NCI-H748 treated with DMSO at 0.1 percent for 48 hours (cell line): ENCODE measurements around the gene PCSK9.

Experiments
- DNase-seq: peaks from one replicate; lab custom pipeline; 2025; lab: John Stamatoyannopoulos, UW

The PCSK9 gene

DNA sequence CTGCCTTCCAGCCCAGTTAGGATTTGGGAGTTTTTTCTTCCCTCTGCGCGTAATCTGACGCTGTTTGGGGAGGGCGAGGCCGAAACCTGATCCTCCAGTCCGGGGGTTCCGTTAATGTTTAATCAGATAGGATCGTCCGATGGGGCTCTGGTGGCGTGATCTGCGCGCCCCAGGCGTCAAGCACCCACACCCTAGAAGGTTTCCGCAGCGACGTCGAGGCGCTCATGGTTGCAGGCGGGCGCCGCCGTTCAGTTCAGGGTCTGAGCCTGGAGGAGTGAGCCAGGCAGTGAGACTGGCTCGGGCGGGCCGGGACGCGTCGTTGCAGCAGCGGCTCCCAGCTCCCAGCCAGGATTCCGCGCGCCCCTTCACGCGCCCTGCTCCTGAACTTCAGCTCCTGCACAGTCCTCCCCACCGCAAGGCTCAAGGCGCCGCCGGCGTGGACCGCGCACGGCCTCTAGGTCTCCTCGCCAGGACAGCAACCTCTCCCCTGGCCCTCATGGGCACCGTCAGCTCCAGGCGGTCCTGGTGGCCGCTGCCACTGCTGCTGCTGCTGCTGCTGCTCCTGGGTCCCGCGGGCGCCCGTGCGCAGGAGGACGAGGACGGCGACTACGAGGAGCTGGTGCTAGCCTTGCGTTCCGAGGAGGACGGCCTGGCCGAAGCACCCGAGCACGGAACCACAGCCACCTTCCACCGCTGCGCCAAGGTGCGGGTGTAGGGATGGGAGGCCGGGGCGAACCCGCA is at the start of gene PCSK9:
Gene PCSK9, plus strand, starts transcription at position 207 of the 741 bp plus-strand sequence. Its CDS starts 290 bp downstream, at position 497.
- peak; percentile 5 for DNase-seq

DNA sequence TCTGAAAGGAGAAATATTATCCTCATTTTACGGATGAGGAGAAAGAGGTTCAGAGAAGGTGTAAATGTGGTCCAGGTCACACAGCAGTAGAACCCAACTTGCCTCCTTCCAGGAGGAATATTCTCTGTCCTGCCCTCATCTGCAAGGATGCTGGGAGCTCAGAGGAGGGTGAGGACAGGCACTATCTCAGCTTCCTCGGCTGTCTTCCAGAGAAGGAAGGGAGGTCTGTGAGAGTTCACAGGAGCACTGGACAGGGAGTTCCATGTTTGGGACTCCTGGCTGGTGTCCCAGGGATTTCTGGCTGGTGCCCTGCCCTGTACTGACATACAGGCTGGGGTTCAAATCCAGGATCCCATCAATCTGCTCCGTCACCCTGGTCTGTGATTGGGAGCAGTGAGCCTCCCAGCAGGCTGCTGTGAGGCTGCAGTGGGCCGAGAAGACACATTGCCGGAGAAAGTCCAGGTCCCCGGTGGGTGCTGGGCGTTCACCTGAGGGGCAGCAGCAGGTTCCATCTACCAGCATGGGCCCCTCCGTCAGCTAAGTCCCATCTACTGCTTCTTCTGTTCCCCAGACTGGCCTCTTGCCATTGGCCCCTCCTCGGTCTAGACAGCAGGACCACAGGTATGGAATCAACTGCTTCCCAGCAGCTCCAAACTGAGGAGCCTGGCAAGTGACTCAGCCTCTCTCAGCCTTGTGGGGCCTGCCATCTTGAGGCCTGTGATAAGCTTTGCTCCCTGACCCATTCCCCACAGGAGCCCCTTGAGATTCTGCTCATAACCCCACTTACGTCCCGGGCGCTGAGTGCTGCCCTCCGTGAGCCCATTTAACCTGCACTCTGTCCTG is 49.2 kb upstream of the PCSK9 start:
- DNase-seq, result no peak

DNA sequence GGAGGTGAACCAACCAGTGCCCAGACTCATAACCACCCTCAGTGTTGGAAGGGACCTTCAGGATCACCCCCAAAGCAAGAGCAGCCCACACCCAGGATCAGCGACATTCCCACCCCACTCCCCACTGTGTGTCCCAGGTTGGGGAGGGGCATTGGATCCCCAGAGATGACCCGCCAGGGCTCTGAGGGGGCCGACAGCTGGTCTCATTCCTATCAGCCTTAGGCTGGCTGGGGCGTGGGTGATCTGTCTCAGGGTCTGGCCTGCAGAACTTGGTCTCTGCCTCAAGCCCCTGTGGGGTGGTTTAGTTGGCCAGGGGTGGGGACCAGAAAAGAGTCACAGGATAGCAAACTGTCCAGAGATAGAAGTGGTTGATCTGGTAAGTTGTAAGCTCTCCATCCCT is 48.4 kb upstream of the PCSK9 start:
- DNase-seq, result no peak

DNA sequence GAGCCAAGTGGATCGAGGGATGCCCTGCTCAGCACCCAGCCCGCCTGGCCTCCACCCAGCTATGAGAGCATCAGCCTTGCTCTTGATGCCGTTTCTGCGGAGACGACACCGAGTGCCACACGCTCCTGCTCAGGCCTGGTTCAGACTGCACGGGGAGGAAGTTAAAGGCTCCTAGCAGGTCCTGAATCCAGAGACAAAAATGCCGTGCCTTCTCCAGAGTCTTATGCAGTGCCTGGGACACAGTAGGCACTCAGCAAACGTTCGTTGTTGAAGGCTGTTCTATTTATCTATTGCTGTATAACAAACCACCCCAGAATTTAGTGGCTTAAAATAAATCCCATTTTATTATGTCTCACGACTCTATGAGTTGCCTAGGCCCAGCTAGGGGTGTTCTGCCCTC is 47.4 kb upstream of the PCSK9 start:
- no peak for DNase-seq

DNA sequence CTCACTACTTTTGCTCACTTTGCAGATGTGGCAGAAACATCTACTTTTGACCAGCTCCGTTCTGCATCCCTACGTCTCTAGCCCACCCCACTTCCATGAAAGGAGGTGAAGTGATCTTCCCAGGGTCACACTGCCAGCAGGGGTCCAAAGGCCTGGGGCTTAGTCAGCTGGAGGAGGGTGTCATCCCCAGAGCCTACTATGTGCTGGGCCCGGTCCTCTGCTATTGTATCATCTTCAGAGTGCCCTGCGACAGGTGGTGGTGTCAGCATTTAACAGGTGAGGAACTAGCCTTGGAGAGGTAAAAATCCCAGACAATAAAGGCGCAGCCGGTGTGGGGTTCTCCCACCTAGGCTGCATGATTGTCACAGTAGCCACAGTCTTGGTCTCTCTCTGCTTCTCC is 46.2 kb upstream of the PCSK9 start:
- no peak for DNase-seq

DNA sequence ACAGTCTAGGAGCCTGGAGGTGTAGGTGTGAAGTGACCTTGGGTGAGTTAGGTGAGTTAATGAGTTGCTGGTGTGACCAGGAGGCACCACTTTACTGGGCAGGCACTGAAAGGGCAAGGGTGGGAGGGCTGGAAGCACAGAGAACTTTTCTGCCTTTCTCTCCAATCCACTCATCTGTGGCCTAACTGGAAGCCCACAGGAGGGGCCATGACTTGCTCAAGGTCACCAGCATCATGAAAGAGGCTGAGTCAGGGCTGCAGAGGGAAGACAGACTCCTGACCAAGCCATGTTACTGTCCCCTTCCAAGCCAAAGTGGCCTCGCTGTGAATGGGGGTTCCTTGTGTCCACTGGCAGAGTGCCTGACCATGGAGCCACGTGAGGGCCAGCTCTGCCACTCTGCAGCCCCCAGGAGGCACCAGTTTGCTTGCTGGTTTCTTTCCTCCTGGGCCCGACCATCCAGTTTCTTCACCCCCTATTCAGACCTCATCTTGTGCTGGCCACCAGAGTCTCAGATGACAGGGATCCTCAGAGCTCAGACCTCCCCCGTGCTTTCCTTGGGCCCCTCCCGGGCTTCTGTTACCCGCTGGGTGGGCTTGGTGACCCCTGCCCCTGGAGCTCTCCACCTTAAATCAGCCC is 44.9 kb upstream of the PCSK9 start:
- no peak for DNase-seq

DNA sequence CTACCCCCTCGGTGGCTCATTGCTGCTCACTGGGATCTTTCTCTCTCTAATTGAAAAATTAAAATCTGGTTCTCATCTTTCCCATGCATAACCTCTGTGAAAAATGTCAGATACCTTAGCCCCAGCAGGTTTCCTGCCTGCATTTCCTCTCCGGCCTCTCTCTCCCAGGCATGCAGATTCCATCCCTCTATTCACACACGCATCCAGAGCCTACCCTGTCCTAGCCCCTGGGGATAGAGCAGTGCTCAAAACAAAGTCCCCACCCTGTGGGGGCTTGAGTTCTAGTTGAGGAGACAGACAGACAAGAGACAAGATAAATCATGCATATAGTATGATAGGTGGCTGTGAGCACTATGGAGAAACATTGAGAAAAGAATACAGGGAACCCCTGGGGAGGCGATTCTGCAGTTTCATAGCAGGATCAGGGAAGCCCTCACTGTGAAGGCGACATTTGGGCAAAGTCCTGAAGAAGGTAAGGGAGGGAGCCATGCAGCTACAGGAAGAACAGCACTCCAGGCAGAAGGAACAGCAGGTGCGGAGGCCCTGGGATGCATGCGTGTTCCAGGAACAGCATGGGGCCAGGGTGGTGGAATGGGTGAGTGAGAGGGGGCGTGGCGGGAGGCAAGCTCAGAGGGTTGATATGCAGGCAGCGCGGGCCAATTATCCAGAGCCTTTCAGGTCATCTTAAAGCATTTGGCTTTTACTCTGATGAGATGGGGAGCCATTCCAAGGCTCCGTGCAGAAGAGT is 44.2 kb upstream of the PCSK9 start:
- no peak for DNase-seq

DNA sequence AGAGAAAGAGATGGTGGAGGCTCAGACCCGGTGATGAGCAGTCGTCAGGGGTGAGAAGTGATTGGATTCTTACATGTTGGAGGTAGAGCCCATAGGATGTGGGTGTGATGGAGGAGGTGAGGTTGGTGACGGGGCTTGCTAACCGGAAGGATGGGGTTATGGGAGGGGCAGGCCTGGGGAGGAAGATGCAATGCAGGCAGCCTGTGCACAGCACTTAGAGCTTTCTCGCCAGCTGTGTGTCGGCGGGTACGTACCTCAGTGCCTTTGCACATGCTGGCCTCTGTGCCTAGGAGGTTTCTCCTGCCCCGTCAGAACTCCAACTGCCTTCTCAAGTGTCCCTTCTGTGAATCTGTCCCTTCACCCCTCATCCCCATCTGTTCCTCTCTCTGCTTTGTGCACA is 43.5 kb upstream of the PCSK9 start:
- no peak for DNase-seq

DNA sequence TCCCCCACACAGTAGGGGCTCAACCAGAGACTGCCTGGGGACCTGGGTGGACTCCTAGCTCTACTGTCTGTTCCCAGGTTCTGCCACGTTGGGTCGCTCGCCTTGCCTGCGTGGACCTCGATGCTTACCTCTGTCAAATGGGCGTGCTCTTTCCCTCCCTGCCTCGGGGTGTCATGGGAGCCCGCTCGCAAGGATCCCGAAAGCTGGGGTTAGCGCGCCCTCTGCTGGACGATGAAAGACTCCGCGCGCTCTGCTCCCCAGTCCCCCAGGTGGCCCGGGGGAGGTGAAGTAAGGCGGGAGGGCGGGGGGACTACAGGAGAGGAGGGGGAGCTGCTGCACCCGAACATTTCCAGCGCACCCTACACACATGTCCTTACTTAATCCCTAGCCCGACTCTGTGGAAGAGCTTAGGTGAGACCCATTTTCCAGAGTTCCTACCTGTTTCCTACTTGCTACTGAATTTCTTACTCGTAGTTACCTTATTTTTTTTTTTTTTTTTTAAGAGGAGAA is 42.9 kb upstream of the PCSK9 start:
- peak; percentile 26 for DNase-seq

DNA sequence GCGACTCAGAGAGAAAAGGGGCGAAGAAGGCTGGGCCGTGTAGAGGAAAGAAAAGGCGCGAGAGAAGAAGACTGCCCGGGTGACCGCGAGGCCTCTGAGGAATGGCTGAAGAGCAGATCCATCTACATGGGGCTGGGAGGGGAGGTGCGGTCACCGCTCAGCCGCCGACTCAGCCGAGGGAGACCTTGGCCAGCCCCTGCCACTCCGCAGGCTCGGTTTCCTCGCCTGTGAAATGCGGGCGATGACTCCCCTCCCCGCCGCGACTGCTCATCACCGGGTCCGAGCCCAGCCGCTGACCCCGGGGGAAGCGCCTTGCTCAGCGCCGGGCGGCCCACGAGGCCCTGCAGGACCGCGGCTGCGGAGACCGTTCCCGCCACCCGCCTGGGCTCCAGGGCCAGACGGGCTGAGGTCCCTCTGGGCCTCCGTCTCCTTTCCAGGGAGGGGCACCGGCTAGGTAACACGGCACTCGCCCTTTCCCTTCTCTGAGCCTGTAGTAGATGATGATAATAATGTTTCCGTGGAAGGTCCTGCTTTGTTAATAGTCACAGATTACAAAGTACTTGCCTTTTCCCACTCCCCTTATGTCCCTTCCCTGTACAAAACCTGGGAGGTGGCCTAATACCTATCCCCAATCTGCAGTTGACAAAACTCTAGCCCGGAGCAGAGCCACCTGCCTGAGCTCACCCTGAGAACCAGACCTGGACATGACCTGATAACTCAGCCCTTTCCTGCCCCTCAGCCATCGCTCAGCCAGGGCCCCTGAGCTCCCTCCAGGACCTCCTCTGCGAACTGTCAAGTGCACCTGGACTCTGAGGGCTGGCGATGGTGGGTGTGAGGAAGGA is 42.3 kb upstream of the PCSK9 start:
- no peak for DNase-seq

DNA sequence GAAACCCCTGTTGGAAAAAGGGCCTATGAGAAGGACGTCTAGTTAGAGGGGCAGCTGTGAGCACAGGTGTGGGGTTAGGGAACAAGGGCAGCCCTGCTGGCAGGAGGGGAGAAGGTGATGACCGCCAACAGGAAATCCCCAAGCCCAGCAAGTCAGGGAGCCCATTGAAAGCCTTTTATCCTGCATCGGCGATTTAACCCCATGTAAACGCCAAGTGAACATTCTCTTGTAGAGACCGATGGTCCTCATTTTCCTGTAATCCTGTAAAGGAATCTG is 41.7 kb upstream of the PCSK9 start:
- DNase-seq, result no peak

DNA sequence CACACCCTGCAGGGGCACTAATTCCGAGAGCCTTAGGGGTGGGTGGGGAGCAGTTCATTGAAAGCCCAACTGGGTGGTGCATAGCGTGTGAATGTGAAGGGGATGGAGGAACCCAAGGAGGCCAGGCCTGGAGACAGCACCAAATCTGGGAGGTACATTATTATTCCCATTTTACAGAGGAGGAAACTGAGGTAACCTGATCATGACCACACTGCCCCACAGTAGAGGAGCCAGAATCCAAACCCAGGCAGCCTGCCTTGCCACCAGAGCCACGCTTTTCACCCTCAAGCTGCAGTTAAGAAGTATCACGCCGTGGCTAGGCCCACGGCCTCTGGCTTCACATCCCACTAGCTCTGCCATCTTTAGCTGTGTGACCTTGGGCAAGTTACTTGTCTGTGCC is 41.2 kb upstream of the PCSK9 start:
- DNase-seq, result no peak

DNA sequence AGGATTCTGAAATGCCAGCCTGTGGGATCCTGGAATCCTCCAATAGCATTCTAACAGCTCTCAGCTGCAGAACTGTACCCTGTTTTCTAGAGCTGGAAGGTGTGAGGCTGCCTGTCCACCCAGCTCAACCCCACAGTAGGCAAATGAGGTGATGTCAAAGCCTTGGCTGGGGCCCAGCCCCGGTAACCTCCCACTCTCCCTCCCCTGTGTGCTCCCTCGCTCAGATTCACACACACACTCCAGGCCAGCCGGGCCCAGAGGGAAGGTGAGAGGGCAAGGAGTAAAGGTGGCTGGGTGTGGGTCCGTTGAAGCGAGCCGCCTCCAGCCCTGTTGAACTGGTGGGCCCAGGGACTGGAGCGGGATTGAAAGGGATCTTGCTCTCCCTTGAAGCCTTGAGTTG is 40.7 kb upstream of the PCSK9 start, which contains the start of gene BSND:
Gene BSND, plus strand, starts transcription at position 257 of the 400 bp plus-strand sequence. CDS start 254 bp downstream, outside the sequence.
- no peak for DNase-seq

DNA sequence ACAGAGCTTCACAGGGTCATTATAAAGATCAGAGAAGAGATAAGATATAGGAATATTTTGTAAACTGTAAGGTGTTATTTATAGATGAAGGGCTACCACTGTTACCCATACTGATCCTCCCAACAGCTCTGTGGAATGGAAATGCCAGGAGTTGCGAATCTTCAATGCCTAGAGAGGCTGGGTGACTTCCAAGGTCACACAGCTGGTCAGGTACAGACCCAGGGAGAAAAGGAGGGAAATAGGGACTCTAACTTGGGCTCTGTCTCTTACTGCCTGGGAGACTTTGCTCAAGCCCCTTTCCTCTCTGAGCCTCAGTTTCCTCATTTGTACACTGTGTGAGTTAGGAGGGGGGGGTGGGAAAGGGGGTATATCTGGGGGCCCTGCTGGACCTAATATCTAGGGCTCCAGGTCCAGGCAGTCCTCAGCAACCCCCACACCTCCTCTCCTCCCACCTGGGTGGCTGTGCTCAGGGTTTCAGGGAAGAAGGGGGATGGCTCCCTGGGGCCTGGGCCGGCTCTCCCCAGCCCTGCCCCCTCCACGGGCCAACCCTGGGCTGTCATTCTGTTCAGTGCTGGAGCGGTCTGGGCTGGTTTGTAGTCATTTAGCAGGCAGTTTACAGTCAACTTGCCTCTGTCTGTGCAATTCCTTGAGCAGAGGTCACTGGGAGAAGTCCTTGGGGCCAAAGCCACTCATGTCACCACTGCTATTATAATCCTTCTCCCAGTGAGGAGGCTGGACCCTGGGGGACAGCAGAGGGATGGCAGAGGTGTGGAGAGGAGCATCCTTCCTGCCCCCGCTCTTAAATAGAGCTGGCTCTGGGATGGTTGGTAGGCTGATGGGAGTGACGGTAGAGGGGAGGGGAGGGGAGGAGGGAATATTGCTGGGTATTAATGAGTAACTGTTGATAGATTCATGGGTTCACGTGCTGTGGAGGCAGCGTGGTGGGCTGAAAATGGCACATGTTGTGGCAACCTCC is 39.0 kb upstream of the PCSK9 start:
- DNase-seq, result no peak

DNA sequence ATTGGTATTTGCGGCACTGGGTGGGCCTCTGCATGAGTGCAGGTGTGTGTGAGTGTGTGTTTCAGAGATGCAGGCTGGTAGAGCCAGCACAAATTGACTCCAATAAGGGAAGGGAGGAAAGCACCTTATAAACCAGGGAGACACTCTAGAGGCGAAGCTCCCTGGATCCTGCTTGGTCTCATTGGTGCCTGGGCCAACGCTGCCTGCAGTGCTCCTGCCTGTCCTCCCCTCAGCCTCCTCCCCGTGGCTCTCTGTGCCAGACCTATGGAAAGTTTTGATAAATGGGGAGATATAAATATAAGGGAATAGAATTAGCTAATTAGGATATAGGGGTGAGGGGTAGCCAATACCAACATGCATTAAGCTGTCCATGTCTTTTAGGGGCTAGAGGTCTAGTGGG is 38.0 kb upstream of the PCSK9 start:
- DNase-seq, result no peak

DNA sequence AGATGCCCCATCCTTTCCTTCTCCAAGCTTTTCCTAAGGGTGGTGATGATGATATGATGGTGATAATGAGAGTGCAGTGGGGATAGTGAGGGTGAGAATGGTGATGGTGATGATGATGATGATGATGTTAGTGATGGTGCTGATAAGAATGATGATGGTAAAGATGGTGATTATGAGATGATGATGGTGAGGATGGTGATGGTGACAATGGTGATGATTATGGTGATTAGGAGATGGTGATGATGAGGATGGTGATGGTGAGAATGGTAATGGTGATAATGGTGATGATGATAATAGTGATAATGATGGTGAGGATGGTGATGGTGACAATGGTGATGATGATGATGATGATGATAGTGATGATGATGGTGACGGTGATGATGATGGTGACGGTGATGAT is 36.7 kb upstream of the PCSK9 start:
- DNase-seq, result no peak

DNA sequence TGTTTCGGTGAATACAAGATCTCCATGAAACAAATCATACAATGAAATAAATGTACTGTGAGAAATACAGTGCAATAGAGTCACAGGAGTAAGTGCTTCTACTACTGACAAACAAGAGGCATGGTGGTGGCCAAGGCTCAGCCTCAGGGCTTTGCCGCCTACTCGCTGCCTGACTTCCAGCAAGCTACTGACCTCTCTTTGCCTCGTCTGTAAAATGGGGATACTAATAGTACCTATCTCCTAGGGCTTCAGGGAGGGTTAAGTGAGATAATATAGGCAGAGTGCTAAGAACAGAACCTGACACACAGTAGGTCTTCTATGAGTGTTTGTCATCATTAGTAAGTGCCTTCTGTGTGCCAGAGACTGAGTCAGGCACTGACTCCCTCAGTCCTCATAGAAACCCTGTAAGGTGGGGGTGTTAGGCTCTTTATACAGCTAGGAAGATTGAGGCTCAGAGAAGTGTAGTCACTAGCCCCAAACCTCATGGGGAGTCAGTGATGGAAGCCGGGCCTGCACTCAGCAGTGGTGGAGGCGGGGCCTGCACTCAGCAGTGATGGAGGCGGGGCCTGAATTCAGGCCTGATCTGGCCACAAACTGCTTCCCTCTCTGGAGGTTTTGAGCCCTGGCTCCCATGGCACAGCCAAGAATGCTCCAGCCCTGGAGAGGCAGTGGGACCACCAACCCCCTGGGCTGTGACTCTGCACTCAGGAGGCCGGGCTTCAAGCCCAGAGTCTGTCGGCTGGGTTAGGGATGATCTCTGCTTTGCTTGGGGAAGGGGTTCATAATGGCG is 33.8 kb upstream of the PCSK9 start:
- no peak for DNase-seq

DNA sequence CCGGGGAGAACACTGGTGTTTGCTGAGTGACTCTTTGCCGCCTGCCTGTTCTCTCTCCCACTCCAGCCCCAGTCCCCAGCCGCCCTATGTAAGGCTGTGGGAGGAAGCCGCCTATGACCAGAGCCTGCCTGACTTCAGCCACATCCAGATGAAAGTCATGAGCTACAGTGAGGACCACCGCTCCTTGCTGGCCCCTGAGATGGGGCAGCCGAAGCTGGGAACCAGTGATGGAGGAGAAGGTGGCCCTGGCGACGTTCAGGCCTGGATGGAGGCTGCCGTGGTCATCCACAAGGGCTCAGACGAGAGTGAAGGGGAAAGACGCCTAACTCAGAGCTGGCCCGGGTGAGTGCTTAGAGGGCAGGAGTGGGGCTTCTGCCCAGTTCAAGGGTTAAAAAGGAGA is 32.4 kb upstream of the PCSK9 start:
- no peak for DNase-seq

DNA sequence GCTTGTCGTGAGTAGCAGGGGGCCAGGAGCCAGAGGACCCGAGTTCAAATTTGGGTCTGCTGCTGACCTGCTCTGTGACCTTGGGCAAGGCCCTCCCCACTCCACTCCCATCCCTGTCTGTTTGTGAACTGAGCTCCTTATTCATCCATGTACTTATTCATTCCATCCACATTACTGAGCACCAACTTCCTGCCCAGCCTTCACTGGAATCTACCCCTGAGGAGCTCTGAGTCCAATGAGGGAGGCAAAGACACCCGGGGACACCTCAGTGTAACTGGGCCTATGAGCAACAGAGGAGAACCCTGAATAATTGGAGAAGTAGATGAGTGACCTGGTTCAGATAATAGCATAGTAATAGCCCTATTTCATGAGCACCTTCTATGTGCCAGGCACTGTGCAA is 31.7 kb upstream of the PCSK9 start:
- DNase-seq, result no peak
